ENCODE results near the gene SLC12A5.

Gene SLC12A5

GRCh38 chr20:46000262-46000996, 28.6 kb upstream of the SLC12A5 start:
- FAIRE-seq (no peak), DNase-seq (ENCODE audit: insufficient read length, low spot score) (no peak)
- no peak for TF ChIP-seq CTCF (IDR thresholded peaks at IDR 0.05; ENCODE audit: insufficient read depth, missing control alignments)

GRCh38 chr20:46001498-46001897, 27.5 kb upstream of the SLC12A5 start:
- FAIRE-seq (no peak), DNase-seq (ENCODE audit: insufficient read length, low spot score) (no peak)
- TF ChIP-seq CTCF (IDR thresholded peaks at IDR 0.05; ENCODE audit: insufficient read depth, missing control alignments), result no peak

GRCh38 chr20:46002008-46002407, 27.0 kb upstream of the SLC12A5 start:
- no peak for TF ChIP-seq CTCF (IDR thresholded peaks at IDR 0.05; ENCODE audit: insufficient read depth, missing control alignments)
- DNase-seq (ENCODE audit: insufficient read length, low spot score) (no peak), FAIRE-seq (no peak)

- no peak for FAIRE-seq
- no peak for DNase-seq (ENCODE audit: insufficient read length, low spot score)
- TF ChIP-seq CTCF (IDR thresholded peaks at IDR 0.05; ENCODE audit: insufficient read depth, missing control alignments), result no peak
Measured at GRCh38 chr20:46004187-46004586, 24.8 kb upstream of the SLC12A5 start.

- FAIRE-seq, result no peak
- no peak for DNase-seq (ENCODE audit: insufficient read length, low spot score)
- TF ChIP-seq CTCF (IDR thresholded peaks at IDR 0.05; ENCODE audit: insufficient read depth, missing control alignments), result no peak
Measured at GRCh38 chr20:46004889-46005473, 24.0 kb upstream of the SLC12A5 start.

- no peak for FAIRE-seq
- DNase-seq (ENCODE audit: insufficient read length, low spot score), result no peak
- no peak for TF ChIP-seq CTCF (IDR thresholded peaks at IDR 0.05; ENCODE audit: insufficient read depth, missing control alignments)
Measured at GRCh38 chr20:46006022-46006705, 22.9 kb upstream of the SLC12A5 start.

GRCh38 chr20:46006964-46007363, 22.1 kb upstream of the SLC12A5 start:
- TF ChIP-seq CTCF (IDR thresholded peaks at IDR 0.05; ENCODE audit: insufficient read depth, missing control alignments), result no peak
- FAIRE-seq (no peak), DNase-seq (ENCODE audit: insufficient read length, low spot score) (no peak)

Data from D721Med (cell line).